GM18861 (cell line): Measurements from ENCODE around the gene CDH4.

Source experiments
- ATAC-seq: cut with Tn5 transposase; IDR thresholded peaks from one replicate; pipeline ENCODE4 v1.9.1; 2021; ENCODE audit not compliant: unreplicated experiment

Gene CDH4

GRCh38 chr20:61755971-61756845 lies 504.1 kb downstream of the CDH4 start:
- ATAC-seq, result no peak

- no peak for ATAC-seq
Observed at GRCh38 chr20:61756966-61757677, 505.1 kb downstream of the CDH4 start.

- ATAC-seq, result no peak
Observed at GRCh38 chr20:61757678-61758563, 505.9 kb downstream of the CDH4 start.

GRCh38 chr20:61758564-61759200 lies 506.6 kb downstream of the CDH4 start:
- no peak for ATAC-seq

GRCh38 chr20:61759286-61760065 lies 507.4 kb downstream of the CDH4 start:
- ATAC-seq, result no peak

- ATAC-seq, result no peak
Observed at GRCh38 chr20:61760321-61760720, 508.3 kb downstream of the CDH4 start.

- no peak for ATAC-seq
Observed at GRCh38 chr20:61760731-61761130, 508.7 kb downstream of the CDH4 start.

- ATAC-seq, result no peak
Observed at GRCh38 chr20:61761453-61762166, 509.5 kb downstream of the CDH4 start.

GRCh38 chr20:61762167-61762710 lies 510.2 kb downstream of the CDH4 start:
- ATAC-seq, result no peak

GRCh38 chr20:61762886-61763739 lies 511.1 kb downstream of the CDH4 start:
- ATAC-seq, result no peak

- no peak for ATAC-seq
Observed at GRCh38 chr20:61763740-61764400, 511.8 kb downstream of the CDH4 start.

- ATAC-seq, result no peak
Observed at GRCh38 chr20:61764471-61765025, 512.5 kb downstream of the CDH4 start.

- no peak for ATAC-seq
Observed at GRCh38 chr20:61765081-61765870, 513.2 kb downstream of the CDH4 start.

- ATAC-seq, result no peak
Observed at GRCh38 chr20:61765871-61766654, 514.0 kb downstream of the CDH4 start.

- no peak for ATAC-seq
Observed at GRCh38 chr20:61766921-61767610, 515.0 kb downstream of the CDH4 start.
